Measurements from ENCODE around the gene TSPAN7.

- TF ChIP-seq CTCF (IDR thresholded peaks at IDR 0.05; ENCODE audit: insufficient read depth, low read length) (no peak), GABPA (IDR thresholded peaks at IDR 0.05; ENCODE audit: low read depth) (no peak)
Measured at GRCh38 chrX:38669428-38669827, 108.1 kb downstream of the TSPAN7 start.
